Hindlimb muscle (tissue), 1 donor: ENCODE results near the gene GAB4. TPM values are rescaled to one million over a fixed set of nuclear protein-coding genes. Genes with fewer than 3 reads are reported as not detected.

ENCODE experiments used
- polyA plus RNA-seq: library from polyadenylated mRNA; unstranded; fragments of 120-200 nt; gene quantifications from one replicate; pipeline ENCODE4 v1.2.1, GENCODE V29; 2013; ENCODE audit not compliant: insufficient read length

The GAB4 gene
- polyA plus RNA-seq, 1 donor, result not detected

Other genes starting within 250 kb of the GAB4 start
- not detected for gene XKR3, start 182.8 kb downstream of the GAB4 start, polyA plus RNA-seq
- gene IL17RA, start 76.8 kb upstream of the GAB4 start, polyA plus RNA-seq, result 4.6 TPM
- gene TMEM121B, start 113.1 kb upstream of the GAB4 start, polyA plus RNA-seq, result 4.5 TPM
- 46.5 TPM for gene HDHD5, start 151.1 kb upstream of the GAB4 start, polyA plus RNA-seq
- gene ADA2, start 211.2 kb upstream of the GAB4 start, polyA plus RNA-seq, result 22.2 TPM